HepG2 (cell line): ENCODE data around the gene SV2B.

Experiments used
- MAFF ChIP-seq: IDR thresholded peaks from 2 replicates; pipeline ENCODE4 v1.6.1; 2011; ENCODE audit warnings: low read depth, low read length, improper control_type of control experiment
- POLR2A ChIP-seq, 2 experiments: IDR thresholded peaks; 2 replicates each; pipeline ENCODE4 v1.6.1; 2011; ENCODE audit warnings: low read depth in 2 of 2, low read length in 2 of 2, mild to moderate bottlenecking in 1 of 2, moderate library complexity in 1 of 2; ENCODE audit not compliant: insufficient read depth in 1 of 2
- POLR2AphosphoS5 ChIP-seq: IDR thresholded peaks from 2 replicates; pipeline ENCODE4 v1.6.1; 2012; ENCODE audit warnings: low read depth, low read length
- ZNF207 ChIP-seq: fragments of 450-650 bp; IDR thresholded peaks from 2 replicates; pipeline ENCODE4 v1.6.1; 2016; ENCODE audit warnings: antibody characterized with exemption, borderline replicate concordance
- ZNF350 ChIP-seq: sonication (generic); formaldehyde crosslinking; IDR thresholded peaks from 2 replicates; pipeline ENCODE4 v1.4.0; 2020; ENCODE audit warnings: mild to moderate bottlenecking, low read depth, missing genetic modification reagents, borderline replicate concordance
- ZNF451 ChIP-seq: sonication (generic); formaldehyde crosslinking; IDR thresholded peaks from 2 replicates; pipeline ENCODE4 v1.5.0; 2020; ENCODE audit warnings: mild to moderate bottlenecking, missing genetic modification reagents
- ZNF883 ChIP-seq: sonication (generic); formaldehyde crosslinking; IDR thresholded peaks from 2 replicates; pipeline ENCODE4 v1.5.1; 2020; ENCODE audit warnings: mild to moderate bottlenecking, missing genetic modification reagents; ENCODE audit errors: not compliant biosample characterization
- TF ChIP-seq, protein P1 (sequence below): sonication (generic); formaldehyde crosslinking; IDR thresholded peaks from 2 replicates; pipeline ENCODE4 v1.4.0; 2020; ENCODE audit warnings: mild to moderate bottlenecking, low read depth, missing genetic modification reagents
- TF ChIP-seq, protein P2 (sequence below), 2 experiments: IDR thresholded peaks; 2 replicates each; pipeline ENCODE4 v1.6.1; 2011 to 2012; ENCODE audit warnings: low read length in 2 of 2, borderline replicate concordance in 1 of 2, low read depth in 1 of 2, mild to moderate bottlenecking in 1 of 2, moderate library complexity in 1 of 2
- TF ChIP-seq, protein P3 (sequence below): sonication (generic); formaldehyde crosslinking; conservative IDR thresholded peaks from 2 replicates; pipeline ENCODE4 v1.4.0; 2020; ENCODE audit warnings: mild to moderate bottlenecking, missing genetic modification reagents, moderate library complexity
- TF ChIP-seq, protein P4 (sequence below): sonication (generic); formaldehyde crosslinking; IDR thresholded peaks from 2 replicates; pipeline ENCODE4 v1.8.1; 2023; ENCODE audit warnings: missing genetic modification reagents, inconsistent platforms, borderline replicate concordance
- TF ChIP-seq, protein P5 (sequence below): IDR thresholded peaks from 2 replicates; pipeline ENCODE4 v1.6.1; 2016; ENCODE audit warnings: missing compliant biosample characterization, missing genetic modification reagents, borderline replicate concordance

DNA sequence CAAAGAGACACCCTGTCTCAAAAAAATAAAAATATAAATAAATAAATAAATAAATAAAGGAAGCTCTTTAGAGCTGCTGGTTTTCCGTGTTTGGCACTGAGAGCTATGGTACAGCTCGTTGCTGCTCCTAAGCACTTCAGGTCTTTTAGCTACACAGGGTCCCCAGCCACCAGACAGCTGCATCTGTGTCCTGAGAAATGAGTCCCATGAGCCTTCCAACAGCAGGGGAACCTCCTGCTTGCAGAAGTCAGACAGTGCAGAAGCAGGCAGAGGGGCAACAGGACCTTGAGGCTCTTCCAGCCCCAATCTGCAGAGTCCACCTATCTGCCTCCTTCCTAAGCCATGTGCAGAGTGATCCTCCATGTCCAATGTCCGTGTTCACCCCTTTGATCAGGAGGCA is 159.0 kb downstream of the SV2B start:
- TF ChIP-seq POLR2AphosphoS5 (no peak), POLR2A (IDR thresholded peaks at IDR 0.05; ENCODE audit: insufficient read depth in 1 of 2, low read depth in 2 of 2, low read length in 2 of 2) (no peak), ZNF207 (no peak), ZNF451 (CRISPR knock-in tag) (no peak), ZNF350 (CRISPR knock-in tag) (no peak), ZNF883 (CRISPR knock-in tag) (no peak), MAFF (no peak)
- TF ChIP-seq, protein P1, sequence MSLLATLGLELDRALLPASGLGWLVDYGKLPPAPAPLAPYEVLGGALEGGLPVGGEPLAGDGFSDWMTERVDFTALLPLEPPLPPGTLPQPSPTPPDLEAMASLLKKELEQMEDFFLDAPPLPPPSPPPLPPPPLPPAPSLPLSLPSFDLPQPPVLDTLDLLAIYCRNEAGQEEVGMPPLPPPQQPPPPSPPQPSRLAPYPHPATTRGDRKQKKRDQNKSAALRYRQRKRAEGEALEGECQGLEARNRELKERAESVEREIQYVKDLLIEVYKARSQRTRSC (CRISPR knock-in tag): no peak
- TF ChIP-seq, protein P2, sequence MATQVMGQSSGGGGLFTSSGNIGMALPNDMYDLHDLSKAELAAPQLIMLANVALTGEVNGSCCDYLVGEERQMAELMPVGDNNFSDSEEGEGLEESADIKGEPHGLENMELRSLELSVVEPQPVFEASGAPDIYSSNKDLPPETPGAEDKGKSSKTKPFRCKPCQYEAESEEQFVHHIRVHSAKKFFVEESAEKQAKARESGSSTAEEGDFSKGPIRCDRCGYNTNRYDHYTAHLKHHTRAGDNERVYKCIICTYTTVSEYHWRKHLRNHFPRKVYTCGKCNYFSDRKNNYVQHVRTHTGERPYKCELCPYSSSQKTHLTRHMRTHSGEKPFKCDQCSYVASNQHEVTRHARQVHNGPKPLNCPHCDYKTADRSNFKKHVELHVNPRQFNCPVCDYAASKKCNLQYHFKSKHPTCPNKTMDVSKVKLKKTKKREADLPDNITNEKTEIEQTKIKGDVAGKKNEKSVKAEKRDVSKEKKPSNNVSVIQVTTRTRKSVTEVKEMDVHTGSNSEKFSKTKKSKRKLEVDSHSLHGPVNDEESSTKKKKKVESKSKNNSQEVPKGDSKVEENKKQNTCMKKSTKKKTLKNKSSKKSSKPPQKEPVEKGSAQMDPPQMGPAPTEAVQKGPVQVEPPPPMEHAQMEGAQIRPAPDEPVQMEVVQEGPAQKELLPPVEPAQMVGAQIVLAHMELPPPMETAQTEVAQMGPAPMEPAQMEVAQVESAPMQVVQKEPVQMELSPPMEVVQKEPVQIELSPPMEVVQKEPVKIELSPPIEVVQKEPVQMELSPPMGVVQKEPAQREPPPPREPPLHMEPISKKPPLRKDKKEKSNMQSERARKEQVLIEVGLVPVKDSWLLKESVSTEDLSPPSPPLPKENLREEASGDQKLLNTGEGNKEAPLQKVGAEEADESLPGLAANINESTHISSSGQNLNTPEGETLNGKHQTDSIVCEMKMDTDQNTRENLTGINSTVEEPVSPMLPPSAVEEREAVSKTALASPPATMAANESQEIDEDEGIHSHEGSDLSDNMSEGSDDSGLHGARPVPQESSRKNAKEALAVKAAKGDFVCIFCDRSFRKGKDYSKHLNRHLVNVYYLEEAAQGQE (IDR thresholded peaks at IDR 0.05; ENCODE audit: borderline replicate concordance in 1 of 2, low read depth in 1 of 2, low read length in 2 of 2): no peak
- TF ChIP-seq, protein P3, sequence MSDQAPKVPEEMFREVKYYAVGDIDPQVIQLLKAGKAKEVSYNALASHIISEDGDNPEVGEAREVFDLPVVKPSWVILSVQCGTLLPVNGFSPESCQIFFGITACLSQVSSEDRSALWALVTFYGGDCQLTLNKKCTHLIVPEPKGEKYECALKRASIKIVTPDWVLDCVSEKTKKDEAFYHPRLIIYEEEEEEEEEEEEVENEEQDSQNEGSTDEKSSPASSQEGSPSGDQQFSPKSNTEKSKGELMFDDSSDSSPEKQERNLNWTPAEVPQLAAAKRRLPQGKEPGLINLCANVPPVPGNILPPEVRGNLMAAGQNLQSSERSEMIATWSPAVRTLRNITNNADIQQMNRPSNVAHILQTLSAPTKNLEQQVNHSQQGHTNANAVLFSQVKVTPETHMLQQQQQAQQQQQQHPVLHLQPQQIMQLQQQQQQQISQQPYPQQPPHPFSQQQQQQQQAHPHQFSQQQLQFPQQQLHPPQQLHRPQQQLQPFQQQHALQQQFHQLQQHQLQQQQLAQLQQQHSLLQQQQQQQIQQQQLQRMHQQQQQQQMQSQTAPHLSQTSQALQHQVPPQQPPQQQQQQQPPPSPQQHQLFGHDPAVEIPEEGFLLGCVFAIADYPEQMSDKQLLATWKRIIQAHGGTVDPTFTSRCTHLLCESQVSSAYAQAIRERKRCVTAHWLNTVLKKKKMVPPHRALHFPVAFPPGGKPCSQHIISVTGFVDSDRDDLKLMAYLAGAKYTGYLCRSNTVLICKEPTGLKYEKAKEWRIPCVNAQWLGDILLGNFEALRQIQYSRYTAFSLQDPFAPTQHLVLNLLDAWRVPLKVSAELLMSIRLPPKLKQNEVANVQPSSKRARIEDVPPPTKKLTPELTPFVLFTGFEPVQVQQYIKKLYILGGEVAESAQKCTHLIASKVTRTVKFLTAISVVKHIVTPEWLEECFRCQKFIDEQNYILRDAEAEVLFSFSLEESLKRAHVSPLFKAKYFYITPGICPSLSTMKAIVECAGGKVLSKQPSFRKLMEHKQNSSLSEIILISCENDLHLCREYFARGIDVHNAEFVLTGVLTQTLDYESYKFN (CRISPR knock-in tag): no peak
- TF ChIP-seq, protein P4, sequence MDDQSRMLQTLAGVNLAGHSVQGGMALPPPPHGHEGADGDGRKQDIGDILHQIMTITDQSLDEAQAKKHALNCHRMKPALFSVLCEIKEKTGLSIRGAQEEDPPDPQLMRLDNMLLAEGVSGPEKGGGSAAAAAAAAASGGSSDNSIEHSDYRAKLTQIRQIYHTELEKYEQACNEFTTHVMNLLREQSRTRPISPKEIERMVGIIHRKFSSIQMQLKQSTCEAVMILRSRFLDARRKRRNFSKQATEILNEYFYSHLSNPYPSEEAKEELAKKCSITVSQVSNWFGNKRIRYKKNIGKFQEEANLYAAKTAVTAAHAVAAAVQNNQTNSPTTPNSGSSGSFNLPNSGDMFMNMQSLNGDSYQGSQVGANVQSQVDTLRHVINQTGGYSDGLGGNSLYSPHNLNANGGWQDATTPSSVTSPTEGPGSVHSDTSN (CRISPR knock-in tag): no peak
- TF ChIP-seq, protein P5, sequence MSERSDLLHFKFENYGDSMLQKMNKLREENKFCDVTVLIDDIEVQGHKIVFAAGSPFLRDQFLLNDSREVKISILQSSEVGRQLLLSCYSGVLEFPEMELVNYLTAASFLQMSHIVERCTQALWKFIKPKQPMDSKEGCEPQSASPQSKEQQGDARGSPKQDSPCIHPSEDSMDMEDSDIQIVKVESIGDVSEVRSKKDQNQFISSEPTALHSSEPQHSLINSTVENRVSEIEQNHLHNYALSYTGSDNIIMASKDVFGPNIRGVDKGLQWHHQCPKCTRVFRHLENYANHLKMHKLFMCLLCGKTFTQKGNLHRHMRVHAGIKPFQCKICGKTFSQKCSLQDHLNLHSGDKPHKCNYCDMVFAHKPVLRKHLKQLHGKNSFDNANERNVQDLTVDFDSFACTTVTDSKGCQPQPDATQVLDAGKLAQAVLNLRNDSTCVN: no peak
